ENCODE measurements around the gene SMARCD3. TPM values are rescaled to one million over a fixed set of nuclear protein-coding genes. Genes with fewer than 3 reads are reported as not detected.

Gene SMARCD3
- total and polyA plus RNA-seq, 2 of the 13 experiments (the other 11 are each of a cell fraction or from before 2014, with no cell fraction given) = 0.20 to 0.62 TPM

DNA sequence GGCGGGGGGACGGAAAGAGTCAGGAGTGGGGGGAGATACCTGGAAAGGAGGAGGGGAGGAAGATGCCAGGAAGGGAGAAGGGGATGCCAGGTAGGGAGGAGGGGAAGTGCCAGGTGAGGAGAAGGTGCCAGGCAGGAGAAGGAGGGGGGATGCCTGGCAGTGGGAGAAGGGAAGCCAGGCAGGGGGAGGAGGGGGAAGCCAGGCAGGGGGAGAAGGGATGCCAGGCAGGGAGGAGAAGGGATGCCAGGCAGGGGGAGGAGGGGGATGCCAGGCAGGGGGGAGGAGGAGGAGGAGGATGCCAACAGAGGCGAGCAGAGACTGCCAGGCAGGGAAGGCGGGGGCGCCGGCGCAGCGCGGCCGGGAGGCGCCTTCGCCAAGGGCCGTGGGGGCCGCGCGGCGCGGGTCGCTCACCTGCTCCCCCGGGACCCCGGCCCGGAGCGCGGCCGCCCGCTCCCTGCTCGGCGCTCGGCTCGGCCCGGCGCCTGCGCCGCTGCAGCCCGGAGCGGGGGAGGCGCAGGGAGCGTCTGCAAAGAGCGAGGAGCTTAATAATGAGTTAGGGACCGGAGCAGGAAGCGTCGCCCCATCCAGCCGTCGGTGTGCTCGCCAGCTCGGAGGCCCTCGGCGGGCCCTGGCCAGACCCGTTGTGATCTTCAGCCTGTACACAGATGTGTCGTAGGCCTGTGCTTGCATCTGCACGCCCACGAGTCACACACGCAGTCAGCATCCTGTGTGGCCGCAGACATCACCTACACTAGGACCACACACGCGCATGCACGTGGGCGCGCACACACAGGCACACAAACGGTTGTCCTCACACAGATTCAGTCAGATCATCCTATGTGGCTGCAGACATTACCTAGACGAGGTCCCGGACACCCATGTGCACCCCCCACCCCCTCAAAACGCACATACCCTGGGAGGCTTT lies 28.4 kb upstream of the SMARCD3 start (continued):
- TF ChIP-seq, protein P1, sequence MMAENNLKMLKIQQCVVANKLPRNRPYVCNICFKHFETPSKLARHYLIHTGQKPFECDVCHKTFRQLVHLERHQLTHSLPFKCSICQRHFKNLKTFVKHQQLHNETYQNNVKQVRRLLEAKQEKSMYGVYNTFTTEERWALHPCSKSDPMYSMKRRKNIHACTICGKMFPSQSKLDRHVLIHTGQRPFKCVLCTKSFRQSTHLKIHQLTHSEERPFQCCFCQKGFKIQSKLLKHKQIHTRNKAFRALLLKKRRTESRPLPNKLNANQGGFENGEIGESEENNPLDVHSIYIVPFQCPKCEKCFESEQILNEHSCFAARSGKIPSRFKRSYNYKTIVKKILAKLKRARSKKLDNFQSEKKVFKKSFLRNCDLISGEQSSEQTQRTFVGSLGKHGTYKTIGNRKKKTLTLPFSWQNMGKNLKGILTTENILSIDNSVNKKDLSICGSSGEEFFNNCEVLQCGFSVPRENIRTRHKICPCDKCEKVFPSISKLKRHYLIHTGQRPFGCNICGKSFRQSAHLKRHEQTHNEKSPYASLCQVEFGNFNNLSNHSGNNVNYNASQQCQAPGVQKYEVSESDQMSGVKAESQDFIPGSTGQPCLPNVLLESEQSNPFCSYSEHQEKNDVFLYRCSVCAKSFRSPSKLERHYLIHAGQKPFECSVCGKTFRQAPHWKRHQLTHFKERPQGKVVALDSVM (CRISPR knock-in tag; IDR thresholded peaks at IDR 0.05) = no peak
- TF ChIP-seq EZH2 (conservative IDR thresholded peaks at IDR 0.05; ENCODE audit: low read depth, low read length) = peak; percentile 61; the same call in 1 of the 2 replicates
- TF ChIP-seq, protein P2, sequence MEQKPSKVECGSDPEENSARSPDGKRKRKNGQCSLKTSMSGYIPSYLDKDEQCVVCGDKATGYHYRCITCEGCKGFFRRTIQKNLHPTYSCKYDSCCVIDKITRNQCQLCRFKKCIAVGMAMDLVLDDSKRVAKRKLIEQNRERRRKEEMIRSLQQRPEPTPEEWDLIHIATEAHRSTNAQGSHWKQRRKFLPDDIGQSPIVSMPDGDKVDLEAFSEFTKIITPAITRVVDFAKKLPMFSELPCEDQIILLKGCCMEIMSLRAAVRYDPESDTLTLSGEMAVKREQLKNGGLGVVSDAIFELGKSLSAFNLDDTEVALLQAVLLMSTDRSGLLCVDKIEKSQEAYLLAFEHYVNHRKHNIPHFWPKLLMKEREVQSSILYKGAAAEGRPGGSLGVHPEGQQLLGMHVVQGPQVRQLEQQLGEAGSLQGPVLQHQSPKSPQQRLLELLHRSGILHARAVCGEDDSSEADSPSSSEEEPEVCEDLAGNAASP (CRISPR knock-in tag; IDR thresholded peaks at IDR 0.05; ENCODE audit: borderline replicate concordance) = no peak
- no peak for TF ChIP-seq RCOR2 (CRISPR knock-in tag; IDR thresholded peaks at IDR 0.05)
- TF ChIP-seq, protein P3, sequence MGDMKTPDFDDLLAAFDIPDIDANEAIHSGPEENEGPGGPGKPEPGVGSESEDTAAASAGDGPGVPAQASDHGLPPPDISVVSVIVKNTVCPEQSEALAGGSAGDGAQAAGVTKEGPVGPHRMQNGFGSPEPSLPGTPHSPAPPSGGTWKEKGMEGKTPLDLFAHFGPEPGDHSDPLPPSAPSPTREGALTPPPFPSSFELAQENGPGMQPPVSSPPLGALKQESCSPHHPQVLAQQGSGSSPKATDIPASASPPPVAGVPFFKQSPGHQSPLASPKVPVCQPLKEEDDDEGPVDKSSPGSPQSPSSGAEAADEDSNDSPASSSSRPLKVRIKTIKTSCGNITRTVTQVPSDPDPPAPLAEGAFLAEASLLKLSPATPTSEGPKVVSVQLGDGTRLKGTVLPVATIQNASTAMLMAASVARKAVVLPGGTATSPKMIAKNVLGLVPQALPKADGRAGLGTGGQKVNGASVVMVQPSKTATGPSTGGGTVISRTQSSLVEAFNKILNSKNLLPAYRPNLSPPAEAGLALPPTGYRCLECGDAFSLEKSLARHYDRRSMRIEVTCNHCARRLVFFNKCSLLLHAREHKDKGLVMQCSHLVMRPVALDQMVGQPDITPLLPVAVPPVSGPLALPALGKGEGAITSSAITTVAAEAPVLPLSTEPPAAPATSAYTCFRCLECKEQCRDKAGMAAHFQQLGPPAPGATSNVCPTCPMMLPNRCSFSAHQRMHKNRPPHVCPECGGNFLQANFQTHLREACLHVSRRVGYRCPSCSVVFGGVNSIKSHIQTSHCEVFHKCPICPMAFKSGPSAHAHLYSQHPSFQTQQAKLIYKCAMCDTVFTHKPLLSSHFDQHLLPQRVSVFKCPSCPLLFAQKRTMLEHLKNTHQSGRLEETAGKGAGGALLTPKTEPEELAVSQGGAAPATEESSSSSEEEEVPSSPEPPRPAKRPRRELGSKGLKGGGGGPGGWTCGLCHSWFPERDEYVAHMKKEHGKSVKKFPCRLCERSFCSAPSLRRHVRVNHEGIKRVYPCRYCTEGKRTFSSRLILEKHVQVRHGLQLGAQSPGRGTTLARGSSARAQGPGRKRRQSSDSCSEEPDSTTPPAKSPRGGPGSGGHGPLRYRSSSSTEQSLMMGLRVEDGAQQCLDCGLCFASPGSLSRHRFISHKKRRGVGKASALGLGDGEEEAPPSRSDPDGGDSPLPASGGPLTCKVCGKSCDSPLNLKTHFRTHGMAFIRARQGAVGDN (CRISPR knock-in tag; IDR thresholded peaks at IDR 0.05) = peak; percentile 54
- TF ChIP-seq, protein P4, sequence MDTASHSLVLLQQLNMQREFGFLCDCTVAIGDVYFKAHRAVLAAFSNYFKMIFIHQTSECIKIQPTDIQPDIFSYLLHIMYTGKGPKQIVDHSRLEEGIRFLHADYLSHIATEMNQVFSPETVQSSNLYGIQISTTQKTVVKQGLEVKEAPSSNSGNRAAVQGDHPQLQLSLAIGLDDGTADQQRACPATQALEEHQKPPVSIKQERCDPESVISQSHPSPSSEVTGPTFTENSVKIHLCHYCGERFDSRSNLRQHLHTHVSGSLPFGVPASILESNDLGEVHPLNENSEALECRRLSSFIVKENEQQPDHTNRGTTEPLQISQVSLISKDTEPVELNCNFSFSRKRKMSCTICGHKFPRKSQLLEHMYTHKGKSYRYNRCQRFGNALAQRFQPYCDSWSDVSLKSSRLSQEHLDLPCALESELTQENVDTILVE (CRISPR knock-in tag; IDR thresholded peaks at IDR 0.05) = no peak
- no peak for TF ChIP-seq SYNCRIP (IDR thresholded peaks at IDR 0.05; ENCODE audit: insufficient read depth, low read depth, low read length)
- peak; percentile 71 for TF ChIP-seq ZNF777 (CRISPR knock-in tag; IDR thresholded peaks at IDR 0.05)
- TF ChIP-seq ZNF577 (CRISPR knock-in tag; IDR thresholded peaks at IDR 0.05; ENCODE audit: borderline replicate concordance, low read depth) = no peak
- TF ChIP-seq ZNF432 (CRISPR knock-in tag; IDR thresholded peaks at IDR 0.05; ENCODE audit: borderline replicate concordance) = no peak
- no peak for TF ChIP-seq ZFP36L1 (CRISPR knock-in tag; IDR thresholded peaks at IDR 0.05)
- TF ChIP-seq YY1 (IDR thresholded peaks at IDR 0.05; ENCODE audit: insufficient read depth, insufficient replicate concordance, low read depth, low read length) = peak; percentile 58
- no peak for TF ChIP-seq ZBTB8A (CRISPR knock-in tag; IDR thresholded peaks at IDR 0.05; ENCODE audit: borderline replicate concordance, low read depth)

Measured in HepG2 (cell line).